Fibroblast of lung (primary cell): Measurements from ENCODE around the gene KRT39. TPM values are rescaled to one million over a fixed set of nuclear protein-coding genes. Genes with fewer than 3 reads are reported as not detected.

Experiments used
- DNase-seq, 2 donors: peaks; one replicate each; pipeline versions ENCODE4 v3.0.0 to v3.0.0-alpha.2; 2010; ENCODE audit warnings: low read depth in 2 of 2
- H2AFZ ChIP-seq: 2 replicates; pipeline ENCODE4 v1.5.1; 2012; ENCODE audit warnings: low read length, control low read depth, inconsistent platforms
- H3K27ac ChIP-seq: 2 replicates; pipeline ENCODE4 v1.5.1; 2011; ENCODE audit warnings: low read length, control low read depth; ENCODE audit not compliant: insufficient read depth
- H3K27me3 ChIP-seq: 2 replicates; pipeline ENCODE4 v1.5.1; 2011; ENCODE audit warnings: mild to moderate bottlenecking, low read length; ENCODE audit not compliant: control insufficient read depth, insufficient read depth
- H3K36me3 ChIP-seq: 2 replicates; pipeline ENCODE4 v1.5.1; 2011; ENCODE audit warnings: low read length; ENCODE audit not compliant: control insufficient read depth, insufficient read depth
- H3K4me1 ChIP-seq: 2 replicates; pipeline ENCODE4 v1.5.1; 2011; ENCODE audit warnings: low read length; ENCODE audit not compliant: control insufficient read depth, insufficient read depth; ENCODE audit errors: extremely low read depth
- H3K4me2 ChIP-seq: 2 replicates; pipeline ENCODE4 v1.5.1; 2011; ENCODE audit warnings: low read length, control low read depth; ENCODE audit not compliant: insufficient read depth; ENCODE audit errors: extremely low read depth
- H3K4me3 ChIP-seq, 4 experiments: fragments of 200-600 bp in 1 of 4; sonication (generic) in 1 of 4; replicated peaks in 1 of 4; 2 replicates each; pipeline ENCODE4 v1.5.1; 2011 to 2016; ENCODE audit warnings: low read length in 4 of 4, low read depth in 3 of 4, mild to moderate bottlenecking in 3 of 4, control low read depth in 2 of 4, inconsistent platforms in 1 of 4, mixed read lengths in 1 of 4; ENCODE audit not compliant: insufficient read depth in 1 of 4; ENCODE audit errors: control extremely low read depth in 1 of 4
- H3K79me2 ChIP-seq: 2 replicates; pipeline ENCODE4 v1.5.1; 2012; ENCODE audit warnings: mild to moderate bottlenecking, low read length, inconsistent platforms; ENCODE audit not compliant: control insufficient read depth, insufficient read depth
- H3K9ac ChIP-seq: 2 replicates; pipeline ENCODE4 v1.5.1; 2011; ENCODE audit warnings: mild to moderate bottlenecking, low read length, control low read depth; ENCODE audit not compliant: insufficient read depth
- H3K9me3 ChIP-seq: 2 replicates; pipeline ENCODE4 v1.5.1; 2012; ENCODE audit warnings: low read depth, low read length; ENCODE audit not compliant: control insufficient read depth, insufficient read depth
- H4K20me1 ChIP-seq: 2 replicates; pipeline ENCODE4 v1.5.1; 2011; ENCODE audit warnings: low read length; ENCODE audit not compliant: control insufficient read depth, insufficient read depth; ENCODE audit errors: extremely low read depth
- CTCF ChIP-seq, 2 donors: IDR thresholded peaks in 1 of 2; conservative IDR thresholded peaks in 1 of 2; 1 replicate in 1 of 2; 2 replicates in 1 of 2; pipeline ENCODE4 v1.5.1; 2011 to 2012; ENCODE audit warnings: low read length in 2 of 2, control low read depth in 1 of 2, inconsistent platforms in 1 of 2, low read depth in 1 of 2, mild to moderate bottlenecking in 1 of 2
- EZH2 ChIP-seq: IDR thresholded peaks from 2 replicates; pipeline ENCODE4 v1.5.1; 2012; ENCODE audit warnings: low read length, control low read depth, mild to moderate bottlenecking; ENCODE audit errors: missing control alignments
- polyA plus RNA-seq, 2 donors: library from polyadenylated mRNA; depleted of rRNA in 1 of 2; stranded (reverse) in 1 of 2; unstranded in 1 of 2; fragments of >200 nt; gene quantifications; 2 replicates each; pipeline ENCODE4 v1.2.1, GENCODE V29; 2011 to 2012; ENCODE audit warnings: missing spikeins in 1 of 2
- total RNA-seq: library from RNA; depleted of rRNA; stranded (reverse); fragments of >200 nt; gene quantifications from 2 replicates; pipeline ENCODE4 v1.2.1, GENCODE V29; 2014

The KRT39 gene
- total and polyA plus RNA-seq, 2 donors (not counting 1 experiment from before 2014, with no cell fraction given), result 0.22 to 0.33 TPM

- H3K9ac ChIP-seq, result no peak overlapping the region
- no peaks in the 10 kb centered on the region for H4K20me1 ChIP-seq
- H3K79me2 ChIP-seq, result no peaks in the 10 kb centered on the region
- H3K9me3 ChIP-seq, result no peaks in the 10 kb centered on the region
- H2AFZ ChIP-seq, result no peak overlapping the region
- DNase-seq, result no peak
- H3K4me2 ChIP-seq, result no peak overlapping the region
- H3K4me1 ChIP-seq, result peaks cover 6% of the 10 kb centered on the region
- H3K4me3 ChIP-seq, result no peak overlapping the region
- no peak for TF ChIP-seq EZH2
- TF ChIP-seq CTCF (conservative IDR thresholded peaks at IDR 0.05 in 1 of 2, IDR thresholded peaks at IDR 0.05 in 1 of 2; ENCODE audit: low read depth in 1 of 2, low read length in 2 of 2), result no peak
- H3K27ac ChIP-seq, result no peak overlapping the region
- H3K27me3 ChIP-seq, result no peaks in the 10 kb centered on the region
- no peaks in the 10 kb centered on the region for H3K36me3 ChIP-seq
Observed at GRCh38 chr17:40980117-40980516, 13.4 kb upstream of the KRT39 start.

GRCh38 chr17:40978575-40979151 is 11.9 kb upstream of the KRT39 start:
- Histone ChIP-seq H3K27ac (no peak overlapping the region), H3K9ac (no peak overlapping the region), H4K20me1 (no peaks in the 10 kb centered on the region), H3K36me3 (no peaks in the 10 kb centered on the region), H3K4me3 (no peak overlapping the region), H3K4me2 (no peak overlapping the region), H3K4me1 (peaks cover 6% of the 10 kb centered on the region), H3K9me3 (no peaks in the 10 kb centered on the region), H2AFZ (no peak overlapping the region), H3K79me2 (no peaks in the 10 kb centered on the region), H3K27me3 (no peaks in the 10 kb centered on the region)
- DNase-seq, result no peak
- no peak for TF ChIP-seq CTCF (conservative IDR thresholded peaks at IDR 0.05 in 1 of 2, IDR thresholded peaks at IDR 0.05 in 1 of 2; ENCODE audit: low read depth in 1 of 2, low read length in 2 of 2)
- no peak for TF ChIP-seq EZH2

- Histone ChIP-seq H3K4me1 (peaks cover 2% of the 10 kb centered on the region), H3K4me2 (no peak overlapping the region), H3K27me3 (no peaks in the 10 kb centered on the region), H3K4me3 (no peak overlapping the region), H3K9me3 (no peaks in the 10 kb centered on the region), H3K9ac (no peak overlapping the region), H3K79me2 (no peaks in the 10 kb centered on the region), H3K36me3 (no peaks in the 10 kb centered on the region), H3K27ac (no peak overlapping the region), H2AFZ (no peak overlapping the region), H4K20me1 (no peaks in the 10 kb centered on the region)
- TF ChIP-seq CTCF (conservative IDR thresholded peaks at IDR 0.05 in 1 of 2, IDR thresholded peaks at IDR 0.05 in 1 of 2; ENCODE audit: low read depth in 1 of 2, low read length in 2 of 2) (no peak), EZH2 (no peak)
- no peak for DNase-seq
Observed at GRCh38 chr17:40975516-40975915, 8.8 kb upstream of the KRT39 start.
